ENCODE data around the gene ACY1. TPM values are rescaled to one million over a fixed set of nuclear protein-coding genes. Genes with fewer than 3 reads are reported as not detected.
A peak's percentile ranks its signal among the peaks of the same experiment; 100 is the strongest.

ACY1 gene
- total RNA-seq, 1 donor from 2014 or later, result 13.2 TPM

- DNase-seq, result no peak
- H3K27ac Mint-ChIP-seq (ENCODE audit: unreplicated experiment), result peak overlapping the region; percentile 28
- peaks cover 30% of the 10 kb centered on the region for H3K4me1 Mint-ChIP-seq (ENCODE audit: low read depth, unreplicated experiment)
- no peak for TF ChIP-seq CTCF (IDR thresholded peaks at IDR 0.05; ENCODE audit: partially characterized antibody, unreplicated experiment)
- H3K27me3 Mint-ChIP-seq (ENCODE audit: unreplicated experiment), result peaks cover 31% of the 10 kb centered on the region
- H3K9me3 Mint-ChIP-seq (ENCODE audit: unreplicated experiment), result peaks cover 34% of the 10 kb centered on the region
- peak overlapping the region; percentile 98 for H3K4me3 Mint-ChIP-seq (ENCODE audit: unreplicated experiment)
- H3K36me3 Mint-ChIP-seq (ENCODE audit: unreplicated experiment), result peaks cover 8% of the 10 kb centered on the region
Measured at GRCh38 chr3:51960386-51960785, 22.9 kb upstream of the ACY1 start.

DNA sequence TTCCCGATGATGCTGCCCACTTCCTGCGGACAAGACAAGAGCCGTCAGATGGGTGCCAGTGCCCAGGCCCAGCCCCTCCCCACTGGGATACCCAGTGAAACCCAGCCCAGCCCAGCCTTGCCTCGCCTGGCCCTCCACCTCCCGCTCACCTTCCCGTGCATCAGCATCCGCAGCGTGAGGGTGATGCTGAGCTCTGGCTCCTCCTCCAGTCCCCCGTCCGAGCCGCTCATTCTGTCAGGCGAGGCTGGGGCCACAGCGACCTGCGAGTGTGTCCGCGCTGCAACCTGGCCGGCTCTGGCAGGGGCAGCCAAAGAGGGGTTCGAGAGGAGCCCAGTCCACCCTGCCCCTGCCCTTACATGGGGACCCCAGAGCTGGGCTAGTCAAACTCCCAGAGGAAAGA, 22.3 kb upstream of the ACY1 start:
- H3K4me3 Mint-ChIP-seq (ENCODE audit: unreplicated experiment), result peak overlapping the region; percentile 98
- H3K27me3 Mint-ChIP-seq (ENCODE audit: unreplicated experiment), result peaks cover 38% of the 10 kb centered on the region
- H3K4me1 Mint-ChIP-seq (ENCODE audit: low read depth, unreplicated experiment), result peaks cover 30% of the 10 kb centered on the region
- no peak for TF ChIP-seq CTCF (IDR thresholded peaks at IDR 0.05; ENCODE audit: partially characterized antibody, unreplicated experiment)
- peak overlapping the region; percentile 76 for H3K27ac Mint-ChIP-seq (ENCODE audit: unreplicated experiment)
- H3K9me3 Mint-ChIP-seq (ENCODE audit: unreplicated experiment), result peaks cover 37% of the 10 kb centered on the region
- no peak for DNase-seq
- peaks cover 9% of the 10 kb centered on the region for H3K36me3 Mint-ChIP-seq (ENCODE audit: unreplicated experiment)

DNA sequence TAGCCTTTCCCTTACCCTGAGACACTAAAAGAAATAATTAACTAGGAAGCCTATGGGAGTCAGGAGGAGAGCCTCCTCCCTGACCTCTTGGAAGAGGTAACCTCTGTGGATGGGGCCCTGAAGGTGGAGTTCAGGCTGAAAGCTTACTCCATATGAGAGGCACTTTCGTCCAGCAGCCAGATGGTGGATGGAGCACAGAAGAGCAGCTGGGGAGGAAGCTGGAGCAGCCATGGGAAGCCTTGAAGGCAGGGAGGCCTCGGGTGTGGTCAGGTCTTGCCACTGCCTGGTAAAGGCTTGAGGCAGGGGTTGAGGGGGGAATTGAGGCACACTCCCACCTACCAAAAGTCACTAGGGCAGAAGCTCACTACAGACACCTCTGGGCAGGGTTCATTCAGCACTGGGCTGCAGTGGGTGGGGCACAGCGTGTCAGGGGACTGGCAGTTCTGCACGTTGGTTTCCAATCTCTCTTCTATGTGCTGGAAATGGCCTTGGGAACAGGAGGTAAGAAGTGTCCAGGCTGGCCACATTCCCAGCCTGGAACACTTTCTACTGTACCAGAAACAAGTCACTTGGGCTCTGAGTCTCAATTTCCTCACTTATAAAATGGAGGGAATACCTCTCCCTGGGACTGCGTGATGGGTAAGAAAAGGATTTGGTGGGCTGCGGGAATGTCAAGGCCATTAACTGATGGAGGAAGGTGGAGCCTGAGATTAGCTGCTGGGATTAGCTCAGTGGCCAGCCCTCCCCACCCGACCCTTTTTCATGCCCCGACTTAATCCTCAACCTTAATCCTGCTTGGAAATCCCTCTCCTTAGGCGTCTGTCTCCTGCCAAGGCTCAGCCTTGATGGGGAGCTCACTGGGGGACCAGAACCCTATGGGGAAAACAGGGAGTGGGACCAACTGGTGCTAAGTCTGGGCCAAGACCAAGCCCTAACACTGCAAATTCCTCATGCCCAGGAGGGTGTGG, 21.4 kb upstream of the ACY1 start:
- peaks cover 42% of the 10 kb centered on the region for H3K9me3 Mint-ChIP-seq (ENCODE audit: unreplicated experiment)
- TF ChIP-seq CTCF (IDR thresholded peaks at IDR 0.05; ENCODE audit: partially characterized antibody, unreplicated experiment), result no peak
- no peak for DNase-seq
- peaks cover 9% of the 10 kb centered on the region for H3K36me3 Mint-ChIP-seq (ENCODE audit: unreplicated experiment)
- H3K4me1 Mint-ChIP-seq (ENCODE audit: low read depth, unreplicated experiment), result peaks cover 30% of the 10 kb centered on the region
- H3K27me3 Mint-ChIP-seq (ENCODE audit: unreplicated experiment), result peaks cover 39% of the 10 kb centered on the region
- peak overlapping the region; percentile 98 for H3K4me3 Mint-ChIP-seq (ENCODE audit: unreplicated experiment)
- H3K27ac Mint-ChIP-seq (ENCODE audit: unreplicated experiment), result peak overlapping the region; percentile 100

DNA sequence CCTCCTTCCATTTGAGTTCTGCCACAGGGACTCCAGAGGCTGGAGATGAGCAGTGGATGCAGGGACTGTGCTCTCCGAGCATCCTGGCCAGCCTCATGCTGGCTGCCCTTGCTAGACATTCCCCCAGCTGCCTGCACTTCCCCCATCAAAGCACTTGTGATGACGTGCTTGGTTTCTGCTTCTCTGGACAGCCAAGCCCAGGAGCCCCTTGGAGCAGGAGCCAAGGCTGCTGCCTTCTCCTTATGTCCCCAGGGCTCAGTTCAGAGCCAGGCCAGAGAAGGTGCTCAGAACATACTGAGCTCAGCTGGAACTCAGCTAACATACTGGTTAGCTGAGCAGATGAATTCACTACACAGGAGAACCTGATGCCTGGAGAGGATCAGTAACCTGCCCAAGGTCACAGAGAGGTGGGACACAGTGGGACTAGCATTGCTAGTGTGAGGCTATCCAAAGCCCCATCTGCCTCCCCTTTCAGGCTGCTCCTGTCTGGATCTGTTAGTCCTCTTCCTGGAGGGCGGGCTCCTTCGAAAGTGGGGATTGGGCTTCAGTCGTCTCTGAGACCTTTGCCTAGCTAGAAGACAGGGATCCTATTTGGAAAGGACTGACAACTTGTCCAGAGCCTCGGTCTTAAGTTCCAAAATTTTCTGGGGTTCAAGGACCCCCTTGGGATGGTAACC, 20.3 kb upstream of the ACY1 start:
- H3K9me3 Mint-ChIP-seq (ENCODE audit: unreplicated experiment), result peaks cover 43% of the 10 kb centered on the region
- peaks cover 40% of the 10 kb centered on the region for H3K27me3 Mint-ChIP-seq (ENCODE audit: unreplicated experiment)
- H3K4me1 Mint-ChIP-seq (ENCODE audit: low read depth, unreplicated experiment), result peaks cover 30% of the 10 kb centered on the region
- H3K4me3 Mint-ChIP-seq (ENCODE audit: unreplicated experiment), result peak overlapping the region; percentile 98
- no peak for DNase-seq
- peaks cover 9% of the 10 kb centered on the region for H3K36me3 Mint-ChIP-seq (ENCODE audit: unreplicated experiment)
- peak overlapping the region; percentile 100 for H3K27ac Mint-ChIP-seq (ENCODE audit: unreplicated experiment)
- no peak for TF ChIP-seq CTCF (IDR thresholded peaks at IDR 0.05; ENCODE audit: partially characterized antibody, unreplicated experiment)

All from glutamatergic neuron (in vitro differentiated cells).